Heart left ventricle (tissue), 16 donors: ENCODE measurements around the gene PPP1R14C. TPM values are rescaled to one million over a fixed set of nuclear protein-coding genes. Genes with fewer than 3 reads are reported as not detected.
"Not testable (repeated sequence)": the region's sequence is repeated elsewhere in the genome, so short reads cannot be mapped to it uniquely, and the experiment has no call there.

ENCODE experiments used
- ATAC-seq, 4 donors: fragments of 200-7000 bp; cut with Tn5 transposase; one replicate each; pipeline ENCODE4 v1.9.1; 2020 to 2022; ENCODE audit warnings: moderate library complexity in 4 of 4, mild to moderate bottlenecking in 3 of 4, moderate number of reproducible peaks in 1 of 4
- DNase-seq, 5 donors: peaks; one replicate each; pipeline ENCODE4 v3.0.0-alpha.2; 2020
- H3K27ac ChIP-seq, 12 donors: fragments of 200-600 bp; sonication (generic) in 4 of 12; one replicate each; pipeline versions ENCODE4 v1.5.0 to v1.8.0; 2016 to 2022; ENCODE audit warnings: mild to moderate bottlenecking in 2 of 12
- H3K27me3 ChIP-seq, 9 donors: fragments of 200-600 bp; sonication (generic) in 2 of 9; one replicate each; pipeline versions ENCODE4 v1.5.1 to v1.8.0; 2016 to 2022; ENCODE audit warnings: mild to moderate bottlenecking in 3 of 9
- H3K36me3 ChIP-seq, 9 donors: fragments of 200-600 bp; sonication (generic) in 2 of 9; one replicate each; pipeline versions ENCODE4 v1.5.0 to v1.8.0; 2018 to 2022; ENCODE audit warnings: mild to moderate bottlenecking in 2 of 9
- H3K4me1 ChIP-seq, 12 donors: fragments of 200-600 bp; sonication (generic) in 4 of 12; one replicate each; pipeline versions ENCODE4 v1.5.0 to v1.8.0; 2016 to 2022; ENCODE audit warnings: mild to moderate bottlenecking in 3 of 12
- H3K4me3 ChIP-seq, 12 donors: fragments of 200-600 bp; sonication (generic) in 4 of 12; one replicate each; pipeline versions ENCODE4 v1.5.0 to v1.8.0; 2017 to 2022; ENCODE audit warnings: mild to moderate bottlenecking in 9 of 12, moderate library complexity in 4 of 12
- H3K9me3 ChIP-seq, 12 donors: fragments of 200-600 bp; sonication (generic) in 4 of 12; one replicate each; pipeline versions ENCODE4 v1.5.0 to v1.8.0; 2016 to 2022; ENCODE audit warnings: mild to moderate bottlenecking in 1 of 12
- POLR2A ChIP-seq, 2 donors: fragments of 450-650 bp; IDR thresholded peaks; one replicate each; pipeline ENCODE4 v1.6.1; 2017; ENCODE audit warnings: antibody characterized with exemption in 2 of 2, mild to moderate bottlenecking in 2 of 2, moderate library complexity in 2 of 2
- WGBS, 4 donors: extraction: QIAGEN DNeasy Blood & Tissue Kit in 2 of 4; methylation state at CpG; one replicate each; pipeline versions ENCODE4 v1.1.5 to v1.1.7; 2013 to 2018; 5-methylcytosine and 5-hydroxymethylcytosine counted together
- intact Hi-C, 10 donors: fragments of 100-400 bp; cut with DNase I; formaldehyde crosslinking; loops; one replicate each; pipeline versions ENCODE4 v1.11.1 to v1.14.2; 2022
- polyA plus RNA-seq, 2 donors: library from polyadenylated mRNA; stranded (reverse); fragments of 200-250 nt; gene quantifications; one replicate each; pipeline ENCODE4 v1.2.3, GENCODE V29; 2013
- total RNA-seq, 9 donors: library from RNA; depleted of rRNA in 2 of 9; stranded (reverse); fragments of >200 nt in 2 of 9; fragmentation: NEBNext Ultra II Directional in 3 of 9; extraction: Animal tissue kit (Norgen Biotek cat#: 25700) in 3 of 9; gene quantifications; one replicate each; pipeline versions ENCODE4 v1.1.0 to v1.2.4, GENCODE V29; 2016 to 2023
- TF ChIP-seq, protein P1 (sequence below), 12 donors: fragments of 200-600 bp; sonication (generic) in 4 of 12; IDR thresholded peaks; one replicate each; pipeline versions ENCODE4 v1.5.0 to v1.8.0; 2018 to 2022; ENCODE audit warnings: antibody characterized with exemption in 12 of 12, mild to moderate bottlenecking in 5 of 12
- donor health status: ischemic (EF 13 %, LVEDD 7.1; RV severe dilation, severe dysfunction).
- donor health status: healthy with polysubstance abuse.
- donor health status: DM: no; HTN: yes; CAD: no.
- donor health status: DM: no; HTN: no; CAD: no.
- donor health status: ischemic (EF 25% LVEDD 6.9; RV normal size, moderate dysfunction).
- donor health status: ischemic (EF 25% LVEDD 5.7; RV mildly dilated, moderate dysfunction).
- donor health status: healthy.
- donor health status: DM: yes; HTN: yes; CAD: no.
- donor health status: ischemic (EF 35%, LVEDD 5.7; RV mildly dilated, moderate dysfunction).
- donor health status: nonischemic (EF 11% LVEDD 7.7; RV severe dilation, severe dysfunction).
- donor health status: DM: yes; HTN: yes; CAD: no.
- donor health status: PGD.
- donor health status: ischemic (EF 29% LVEDD 5.4; RV normal size, mild dysfunction).
- donor health status: nonischemic (EF 23%, LVEDD 6.1; RV moderate dilation, normal function).

PPP1R14C gene
- total and polyA plus RNA-seq, 11 donors = 41.1 to 143 (median 75.7) TPM

DNA sequence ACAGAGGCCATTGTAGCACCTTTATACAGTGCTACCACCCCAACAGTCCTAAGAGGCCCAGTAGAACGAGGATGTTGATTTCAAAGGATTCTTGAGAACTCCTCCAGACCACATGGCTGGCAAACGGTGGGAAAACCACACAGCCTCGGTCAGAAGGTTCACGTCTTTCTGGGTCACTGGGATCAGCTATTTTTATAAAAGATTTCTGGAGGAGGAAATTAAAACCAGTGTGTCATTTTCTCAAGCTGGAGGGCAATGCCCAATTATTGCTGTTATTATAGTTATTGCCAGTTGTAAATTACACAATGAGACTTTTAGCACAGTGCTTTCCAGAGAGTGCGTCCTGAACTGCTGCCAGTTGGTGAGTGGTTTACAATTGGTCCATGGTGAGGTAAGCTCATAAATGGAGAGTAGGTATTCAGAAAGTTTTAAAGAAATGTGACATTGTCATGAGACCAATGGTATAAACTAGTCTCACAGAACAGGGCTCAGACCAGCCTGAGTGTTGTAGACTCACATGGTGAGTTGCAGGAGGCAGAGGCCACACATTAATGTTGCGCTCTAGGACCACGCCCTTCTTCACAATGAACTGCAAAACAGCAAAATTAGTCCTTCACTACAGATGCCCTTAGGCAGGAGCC lies 8.4 kb upstream of the PPP1R14C start:
- no peaks in the 10 kb centered on the region for H3K36me3 ChIP-seq
- ATAC-seq (no peak), DNase-seq (no peak)
- H3K27ac ChIP-seq = no peak overlapping the region
- intact Hi-C loops = no loop called here
- WGBS, 4 donors = 79 to 92% (median 87%) methylated on average over 7 of the region's 7 CpGs
- peaks cover 0 to 5% (median 0%) of the 10 kb centered on the region in 12 donors for H3K9me3 ChIP-seq
- no peak for TF ChIP-seq POLR2A (IDR thresholded peaks at IDR 0.05)
- TF ChIP-seq, protein P1, sequence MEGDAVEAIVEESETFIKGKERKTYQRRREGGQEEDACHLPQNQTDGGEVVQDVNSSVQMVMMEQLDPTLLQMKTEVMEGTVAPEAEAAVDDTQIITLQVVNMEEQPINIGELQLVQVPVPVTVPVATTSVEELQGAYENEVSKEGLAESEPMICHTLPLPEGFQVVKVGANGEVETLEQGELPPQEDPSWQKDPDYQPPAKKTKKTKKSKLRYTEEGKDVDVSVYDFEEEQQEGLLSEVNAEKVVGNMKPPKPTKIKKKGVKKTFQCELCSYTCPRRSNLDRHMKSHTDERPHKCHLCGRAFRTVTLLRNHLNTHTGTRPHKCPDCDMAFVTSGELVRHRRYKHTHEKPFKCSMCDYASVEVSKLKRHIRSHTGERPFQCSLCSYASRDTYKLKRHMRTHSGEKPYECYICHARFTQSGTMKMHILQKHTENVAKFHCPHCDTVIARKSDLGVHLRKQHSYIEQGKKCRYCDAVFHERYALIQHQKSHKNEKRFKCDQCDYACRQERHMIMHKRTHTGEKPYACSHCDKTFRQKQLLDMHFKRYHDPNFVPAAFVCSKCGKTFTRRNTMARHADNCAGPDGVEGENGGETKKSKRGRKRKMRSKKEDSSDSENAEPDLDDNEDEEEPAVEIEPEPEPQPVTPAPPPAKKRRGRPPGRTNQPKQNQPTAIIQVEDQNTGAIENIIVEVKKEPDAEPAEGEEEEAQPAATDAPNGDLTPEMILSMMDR (IDR thresholded peaks at IDR 0.05) = no peak
- peaks cover 0 to 3% (median 0%) of the 10 kb centered on the region in 9 donors for H3K27me3 ChIP-seq
- no peak overlapping the region for H3K4me3 ChIP-seq
- H3K4me1 ChIP-seq = no peaks in the 10 kb centered on the region

DNA sequence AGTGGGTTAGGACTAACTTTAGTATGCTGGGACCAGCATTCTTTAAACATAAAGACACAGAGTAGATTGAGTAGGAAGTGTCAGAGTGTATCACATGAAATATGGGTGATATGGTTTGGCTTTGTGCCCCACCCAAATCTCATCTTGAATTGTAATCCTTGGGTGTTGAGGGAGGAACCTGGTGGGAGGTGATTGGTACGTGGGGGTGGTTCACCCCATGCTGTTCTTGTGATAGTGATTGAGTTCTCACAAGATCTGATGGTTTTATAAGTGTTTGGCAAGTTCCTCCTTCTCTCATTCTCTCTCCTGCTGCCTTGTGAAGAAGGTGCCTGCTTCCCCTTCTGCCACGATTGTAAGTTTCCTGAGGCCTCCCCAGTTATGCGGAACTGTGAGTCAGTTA lies 5.1 kb upstream of the PPP1R14C start:
- peaks cover 0 to 29% (median 8%) of the 10 kb centered on the region in 9 donors for H3K27me3 ChIP-seq
- DNase-seq, H3K4me1 ChIP-seq, H3K9me3 ChIP-seq, H3K27ac ChIP-seq, H3K36me3 ChIP-seq, H3K4me3 ChIP-seq, ATAC-seq, intact Hi-C loops: not testable (repeated sequence)
- WGBS, 4 donors = 68 to 77% (median 73%) methylated on average over 3 of the region's 3 CpGs

DNA sequence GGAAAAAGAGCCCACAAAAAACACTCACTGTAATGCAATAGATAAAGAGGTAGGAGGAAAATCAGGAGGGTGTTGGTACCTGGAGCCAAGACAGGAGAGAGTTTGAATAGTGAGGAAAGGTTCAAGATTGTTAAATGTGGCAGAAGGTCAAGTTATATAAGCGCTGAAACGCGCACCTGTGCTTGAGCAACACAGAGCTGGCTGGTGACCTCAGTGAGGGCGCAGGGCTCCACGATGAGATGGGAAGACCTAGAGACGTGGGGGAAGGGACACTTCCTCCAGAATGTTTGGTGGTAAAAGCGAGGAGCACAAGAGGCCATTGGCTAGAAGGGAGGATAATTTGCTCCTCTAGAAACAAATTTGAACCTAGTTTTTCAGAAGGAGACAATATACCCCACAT lies 4.2 kb upstream of the PPP1R14C start:
- ATAC-seq = no peak
- DNase-seq = no peak
- H3K4me1 ChIP-seq = peaks cover 0 to 17% (median 2%) of the 10 kb centered on the region in 12 donors
- TF ChIP-seq, protein P1 (IDR thresholded peaks at IDR 0.05) = no peak
- no peak for TF ChIP-seq POLR2A (IDR thresholded peaks at IDR 0.05)
- H3K9me3 ChIP-seq = peaks cover 0 to 5% (median 0%) of the 10 kb centered on the region in 12 donors
- WGBS, 4 donors = 65 to 75% (median 72%) methylated on average over 7 of the region's 7 CpGs
- no peak overlapping the region for H3K4me3 ChIP-seq
- intact Hi-C loops = no loop called here
- peaks cover 0 to 38% (median 13%) of the 10 kb centered on the region in 9 donors for H3K27me3 ChIP-seq
- H3K27ac ChIP-seq = no peak overlapping the region
- no peaks in the 10 kb centered on the region for H3K36me3 ChIP-seq

DNA sequence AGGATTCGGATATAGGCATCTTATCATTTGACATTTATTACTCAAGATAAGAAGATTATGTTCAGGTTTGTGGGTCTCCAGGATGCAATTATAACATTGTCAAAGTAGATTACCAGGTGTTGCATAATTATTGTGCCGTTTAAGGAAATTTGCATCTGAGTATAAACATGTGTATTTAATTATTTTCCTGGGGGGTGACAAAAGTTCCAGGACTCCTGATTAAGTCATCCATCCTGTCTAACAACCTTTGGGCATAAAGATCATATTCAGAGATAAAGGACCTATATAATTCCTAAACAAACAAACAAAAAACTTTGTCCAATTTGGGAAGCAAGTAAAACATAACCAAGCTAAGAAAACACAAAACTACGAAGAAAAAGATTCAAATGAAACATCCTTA lies 3.3 kb upstream of the PPP1R14C start:
- Histone ChIP-seq H3K27ac (no peak overlapping the region), H3K36me3 (no peaks in the 10 kb centered on the region), H3K4me1 (peaks cover 0 to 23% (median 2%) of the 10 kb centered on the region in 12 donors), H3K27me3 (peaks cover 4 to 47% (median 15%) of the 10 kb centered on the region in 9 donors), H3K4me3 (no peak overlapping the region), H3K9me3 (peaks cover 0 to 5% (median 0%) of the 10 kb centered on the region in 12 donors)
- no peak for TF ChIP-seq POLR2A (IDR thresholded peaks at IDR 0.05)
- TF ChIP-seq, protein P1 (IDR thresholded peaks at IDR 0.05) = no peak
- DNase-seq (no peak), ATAC-seq (no peak)
- intact Hi-C loops = no loop called here
- 43 to 62% (median 52%) methylated on average over 3 of the region's 3 CpGs for WGBS, 4 donors
